Colonic mucosa (tissue), 4 donors: Measurements from ENCODE around the gene PLXNA4. TPM values are rescaled to one million over a fixed set of nuclear protein-coding genes. Genes with fewer than 3 reads are reported as not detected.

Experiments used
- DNase-seq: peaks from one replicate; pipeline ENCODE4 v3.0.0-alpha.2; 2020
- H3K27ac ChIP-seq: fragments of 200-600 bp; one replicate; pipeline ENCODE4 v1.8.0; 2021
- H3K27me3 ChIP-seq: fragments of 200-600 bp; one replicate; pipeline ENCODE4 v1.8.0; 2021
- H3K36me3 ChIP-seq: fragments of 200-600 bp; one replicate; pipeline ENCODE4 v1.8.0; 2021
- H3K4me1 ChIP-seq: fragments of 200-600 bp; one replicate; pipeline ENCODE4 v1.8.0; 2021; ENCODE audit warnings: mild to moderate bottlenecking
- H3K4me3 ChIP-seq: fragments of 200-600 bp; one replicate; pipeline ENCODE4 v1.8.0; 2021
- H3K9ac ChIP-seq, 2 donors: one replicate each; pipeline ENCODE4 v1.7.0; 2013; ENCODE audit warnings: control low read depth in 2 of 2, low read depth in 2 of 2, low read length in 2 of 2
- H3K9me3 ChIP-seq: fragments of 200-600 bp; one replicate; pipeline ENCODE4 v1.8.0; 2021
- intact Hi-C: fragments of 100-400 bp; cut with DNase I; formaldehyde crosslinking; loops from one replicate; pipeline ENCODE4 v1.14.1; 2022
- total RNA-seq, 2 donors: library from RNA; stranded (reverse); fragmentation: NEBNext Ultra II Directional in 1 of 2; extraction: Animal tissue kit (Norgen Biotek cat#: 25700) in 1 of 2; gene quantifications; one replicate each; pipeline ENCODE4 v1.2.1, GENCODE V29; 2021
- TF ChIP-seq, protein P1 (sequence below): fragments of 200-600 bp; IDR thresholded peaks from one replicate; pipeline ENCODE4 v1.8.0; 2022; ENCODE audit warnings: antibody characterized with exemption, mild to moderate bottlenecking
- donor health status: healthy.
- donor health status: DM: no; HTN: no; CAD: no.
- donor health status: DM: no; HTN: no; CAD: no.

PLXNA4 gene
- total RNA-seq, 2 donors from 2014 or later = 0.15 to 0.77 TPM

DNA sequence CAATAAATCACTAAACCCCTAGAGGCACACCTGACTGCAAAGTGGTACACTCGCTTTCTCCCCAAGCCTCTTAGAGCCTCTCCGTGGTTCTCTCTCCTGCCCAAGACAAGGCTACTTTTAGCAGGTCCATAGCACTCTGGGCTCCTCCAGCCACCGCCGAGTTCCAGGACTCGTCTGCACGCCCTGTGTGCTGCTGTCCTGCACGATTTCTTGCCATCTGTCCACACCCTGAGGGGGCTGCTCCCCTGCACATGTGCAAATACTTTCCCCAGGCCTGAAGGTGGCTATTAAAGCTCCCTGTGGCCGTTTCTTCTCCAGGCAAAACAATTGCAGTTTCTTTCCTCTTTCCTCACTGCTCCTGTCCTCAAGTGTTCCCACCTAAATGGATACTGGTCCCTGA is 414.3 kb downstream of the PLXNA4 start:
- intact Hi-C loops = no loop called here
- TF ChIP-seq, protein P1, sequence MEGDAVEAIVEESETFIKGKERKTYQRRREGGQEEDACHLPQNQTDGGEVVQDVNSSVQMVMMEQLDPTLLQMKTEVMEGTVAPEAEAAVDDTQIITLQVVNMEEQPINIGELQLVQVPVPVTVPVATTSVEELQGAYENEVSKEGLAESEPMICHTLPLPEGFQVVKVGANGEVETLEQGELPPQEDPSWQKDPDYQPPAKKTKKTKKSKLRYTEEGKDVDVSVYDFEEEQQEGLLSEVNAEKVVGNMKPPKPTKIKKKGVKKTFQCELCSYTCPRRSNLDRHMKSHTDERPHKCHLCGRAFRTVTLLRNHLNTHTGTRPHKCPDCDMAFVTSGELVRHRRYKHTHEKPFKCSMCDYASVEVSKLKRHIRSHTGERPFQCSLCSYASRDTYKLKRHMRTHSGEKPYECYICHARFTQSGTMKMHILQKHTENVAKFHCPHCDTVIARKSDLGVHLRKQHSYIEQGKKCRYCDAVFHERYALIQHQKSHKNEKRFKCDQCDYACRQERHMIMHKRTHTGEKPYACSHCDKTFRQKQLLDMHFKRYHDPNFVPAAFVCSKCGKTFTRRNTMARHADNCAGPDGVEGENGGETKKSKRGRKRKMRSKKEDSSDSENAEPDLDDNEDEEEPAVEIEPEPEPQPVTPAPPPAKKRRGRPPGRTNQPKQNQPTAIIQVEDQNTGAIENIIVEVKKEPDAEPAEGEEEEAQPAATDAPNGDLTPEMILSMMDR = no peak
- no peaks in the 10 kb centered on the region for H3K27me3 ChIP-seq

DNA sequence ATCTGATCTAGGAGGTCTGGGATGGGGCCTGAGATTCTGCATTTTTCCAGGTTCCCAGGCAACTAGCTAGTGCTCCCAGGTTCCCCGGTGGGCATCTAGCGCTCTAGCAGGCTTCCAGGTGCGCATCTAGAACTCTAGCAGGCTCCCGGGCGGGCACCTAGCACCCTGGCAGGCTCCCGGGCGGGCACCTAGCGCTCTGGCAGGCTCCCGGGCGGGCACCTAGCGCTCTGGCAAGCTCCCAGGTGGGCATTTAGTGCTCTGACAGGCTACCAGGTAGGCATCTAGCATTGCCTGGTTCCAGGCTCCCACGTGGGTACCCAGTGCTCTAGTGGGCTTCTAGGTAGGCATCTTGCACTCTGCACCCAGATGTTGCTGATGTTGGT is 414.7 kb downstream of the PLXNA4 start:
- DNase-seq = no peak

More for the DNA sequence above, 414.3 kb downstream of the PLXNA4 start:
- Histone ChIP-seq H3K36me3 (no peaks in the 10 kb centered on the region), H3K4me1 (no peaks in the 10 kb centered on the region), H3K9me3 (no peaks in the 10 kb centered on the region), H3K9ac (no peak overlapping the region), H3K27ac (no peak overlapping the region), H3K4me3 (no peak overlapping the region)
- DNase-seq = no peak

DNA sequence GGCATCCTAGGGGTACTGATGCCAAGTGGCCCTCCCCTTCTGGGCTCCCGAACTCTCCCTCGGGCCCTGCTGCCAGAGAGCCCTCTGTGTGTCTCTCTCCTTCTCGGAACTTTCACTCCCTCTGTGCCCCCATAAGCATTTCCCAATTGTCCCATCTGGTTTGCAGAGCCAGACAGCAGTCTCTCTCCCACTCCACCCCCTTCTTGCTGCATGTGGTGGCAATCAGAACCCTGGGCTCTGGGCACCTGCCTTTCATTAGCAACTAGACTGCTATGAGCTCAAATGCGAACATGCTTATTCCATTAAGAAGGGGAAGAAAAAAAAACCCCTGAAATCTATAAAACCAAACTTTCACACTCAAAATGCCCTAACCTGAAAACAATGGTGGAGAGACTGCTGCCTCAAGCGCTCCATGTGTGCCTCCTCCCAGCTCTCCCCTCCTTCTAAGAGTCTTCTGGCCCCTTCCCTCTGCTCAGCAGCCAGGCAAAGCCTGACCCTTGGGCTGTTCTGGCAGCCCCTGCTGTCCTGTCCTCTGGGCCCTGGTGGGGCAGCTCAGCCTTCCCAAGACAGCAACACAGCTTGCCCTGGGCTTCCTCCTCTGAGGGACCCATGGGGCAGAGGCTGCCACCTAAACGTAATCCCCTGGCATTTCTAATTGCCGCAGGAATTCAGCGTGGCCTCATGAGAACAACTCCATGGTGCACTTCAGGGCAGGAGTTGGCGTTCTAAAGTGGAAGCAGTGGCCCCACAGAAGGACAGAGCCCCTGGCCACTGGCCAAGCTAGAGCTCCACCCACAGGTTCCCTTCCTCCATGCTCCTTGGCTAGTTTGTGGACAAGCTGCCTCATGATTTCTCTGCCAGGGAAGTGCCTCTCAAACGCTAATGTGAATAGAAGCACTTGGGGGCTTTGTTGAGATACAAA is 415.4 kb downstream of the PLXNA4 start:
- no peaks in the 10 kb centered on the region for H3K27me3 ChIP-seq
- DNase-seq = no peak

More for the DNA sequence above, 414.7 kb downstream of the PLXNA4 start:
- Histone ChIP-seq H3K9ac (no peak overlapping the region), H3K4me3 (no peak overlapping the region), H3K27me3 (no peaks in the 10 kb centered on the region), H3K9me3 (no peaks in the 10 kb centered on the region), H3K36me3 (no peaks in the 10 kb centered on the region), H3K4me1 (no peaks in the 10 kb centered on the region), H3K27ac (no peak overlapping the region)
- TF ChIP-seq, protein P1 = no peak
- intact Hi-C loops = no loop called here

DNA sequence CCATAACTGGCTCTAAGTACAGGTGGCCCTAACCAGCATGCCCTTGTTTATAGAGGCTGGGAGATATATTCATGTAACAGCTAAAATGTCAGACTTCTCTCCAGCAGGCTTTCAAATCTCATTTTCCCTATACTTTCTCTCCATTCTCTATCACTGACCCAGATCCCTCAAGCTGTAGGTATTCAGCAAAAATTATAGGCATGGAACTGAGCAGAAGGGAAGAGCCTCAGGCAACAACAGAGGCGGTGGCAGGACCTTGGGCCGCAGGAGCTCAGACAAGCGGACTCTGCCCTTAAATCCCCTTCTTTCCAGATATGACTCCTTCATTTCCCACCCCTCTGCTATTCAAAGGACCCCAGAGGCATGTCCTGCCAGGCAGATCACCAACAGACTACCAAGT is 417.4 kb downstream of the PLXNA4 start:
- intact Hi-C loops = no loop called here
- no peaks in the 10 kb centered on the region for H3K36me3 ChIP-seq
- H3K4me1 ChIP-seq = no peaks in the 10 kb centered on the region
- H3K9ac ChIP-seq = no peak overlapping the region
- no peak overlapping the region for H3K27ac ChIP-seq
- no peak overlapping the region for H3K4me3 ChIP-seq
- H3K9me3 ChIP-seq = no peaks in the 10 kb centered on the region
- TF ChIP-seq, protein P1 = no peak
- H3K27me3 ChIP-seq = no peaks in the 10 kb centered on the region
- DNase-seq = no peak

More for the DNA sequence above, 415.4 kb downstream of the PLXNA4 start:
- TF ChIP-seq, protein P1 = no peak
- Histone ChIP-seq H3K36me3 (no peaks in the 10 kb centered on the region), H3K9me3 (no peaks in the 10 kb centered on the region), H3K4me3 (no peak overlapping the region), H3K27ac (no peak overlapping the region), H3K4me1 (no peaks in the 10 kb centered on the region), H3K9ac (no peak overlapping the region)
- intact Hi-C loops = no loop called here

DNA sequence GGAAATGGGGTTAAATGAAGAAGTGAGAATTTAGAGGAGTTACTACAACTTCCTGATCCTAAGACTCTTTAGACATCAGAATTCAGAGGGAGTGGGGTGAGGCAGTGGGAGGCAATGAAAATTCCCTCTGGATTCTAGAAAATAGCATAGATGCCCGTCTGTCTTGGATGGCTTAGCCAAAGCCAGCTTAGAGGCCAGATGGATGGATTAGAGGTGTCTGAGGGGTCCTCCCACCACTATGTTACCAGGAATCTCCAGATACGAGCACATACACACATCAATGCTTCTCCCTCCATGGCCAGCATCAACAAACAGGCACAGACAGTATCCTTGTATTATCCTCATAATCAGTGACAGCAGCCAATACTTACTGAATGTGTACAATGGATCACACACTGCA is 418.1 kb downstream of the PLXNA4 start:
- Histone ChIP-seq H3K27me3 (no peaks in the 10 kb centered on the region), H3K36me3 (no peaks in the 10 kb centered on the region), H3K9me3 (no peaks in the 10 kb centered on the region), H3K9ac (no peak overlapping the region), H3K27ac (no peak overlapping the region), H3K4me3 (no peak overlapping the region), H3K4me1 (no peaks in the 10 kb centered on the region)
- TF ChIP-seq, protein P1 = no peak
- no peak for DNase-seq
- intact Hi-C loops = no loop called here
